GM19452 (cell line): ENCODE data around the gene PALLD.

Experiments used
- ATAC-seq: cut with Tn5 transposase; IDR thresholded peaks from one replicate; pipeline ENCODE4 v1.9.1; 2021; ENCODE audit not compliant: unreplicated experiment

Gene PALLD

GRCh38 chr4:168860827-168861226 lies 364.0 kb downstream of the PALLD start:
- ATAC-seq = no peak

- ATAC-seq = no peak
Measured at GRCh38 chr4:168863719-168864647, 367.1 kb downstream of the PALLD start.

GRCh38 chr4:168864821-168865541 lies 368.1 kb downstream of the PALLD start:
- no peak for ATAC-seq

- ATAC-seq = no peak
Measured at GRCh38 chr4:168865854-168866253, 369.0 kb downstream of the PALLD start.

- ATAC-seq = no peak
Measured at GRCh38 chr4:168866635-168867034, 369.8 kb downstream of the PALLD start.

- ATAC-seq = no peak
Measured at GRCh38 chr4:168867128-168867527, 370.3 kb downstream of the PALLD start.

- no peak for ATAC-seq
Measured at GRCh38 chr4:168868044-168868781, 371.4 kb downstream of the PALLD start.

GRCh38 chr4:168868802-168869201 lies 371.9 kb downstream of the PALLD start:
- ATAC-seq = no peak

GRCh38 chr4:168870004-168870403 lies 373.2 kb downstream of the PALLD start:
- ATAC-seq = no peak

GRCh38 chr4:168871632-168872031 lies 374.8 kb downstream of the PALLD start:
- no peak for ATAC-seq

- ATAC-seq = no peak
Measured at GRCh38 chr4:168874083-168874482, 377.2 kb downstream of the PALLD start.

GRCh38 chr4:168876106-168876505 lies 379.3 kb downstream of the PALLD start:
- no peak for ATAC-seq

GRCh38 chr4:168877511-168878491 lies 380.9 kb downstream of the PALLD start:
- ATAC-seq = peak; percentile 35

- ATAC-seq = no peak
Measured at GRCh38 chr4:168878623-168879022, 381.8 kb downstream of the PALLD start.

GRCh38 chr4:168879188-168879587 lies 382.3 kb downstream of the PALLD start:
- ATAC-seq = no peak

GRCh38 chr4:168880072-168880675 lies 383.3 kb downstream of the PALLD start:
- ATAC-seq = no peak

GRCh38 chr4:168880811-168881595 lies 384.2 kb downstream of the PALLD start:
- ATAC-seq = peak; percentile 70

GRCh38 chr4:168881781-168882420 lies 385.0 kb downstream of the PALLD start:
- ATAC-seq = peak; percentile 1
